ENCODE results near the gene PLEKHG4B.

GRCh38 chr5:119486-120097, 27.6 kb downstream of the PLEKHG4B start:
- TF ChIP-seq CTCF (conservative IDR thresholded peaks at IDR 0.05; ENCODE audit: low read depth, low read length) (no peak), EZH2 (IDR thresholded peaks at IDR 0.05; ENCODE audit: borderline replicate concordance, low read depth, low read length, poor library complexity, severe bottlenecking) (no peak)

All from A673 (cell line).